Measurements from ENCODE around the gene PHYHD1. TPM values are rescaled to one million over a fixed set of nuclear protein-coding genes. Genes with fewer than 3 reads are reported as not detected.

PHYHD1 gene
- total and polyA plus RNA-seq, 2 of the 13 experiments (the other 11 are each of a cell fraction or from before 2014, with no cell fraction given) = 10.6 to 25.3 TPM

- TF ChIP-seq AFF4 (CRISPR knock-in tag; IDR thresholded peaks at IDR 0.05) = no peak
- no peak for TF ChIP-seq NAIF1 (CRISPR knock-in tag; IDR thresholded peaks at IDR 0.05; ENCODE audit: borderline replicate concordance)
- TF ChIP-seq, protein P1, sequence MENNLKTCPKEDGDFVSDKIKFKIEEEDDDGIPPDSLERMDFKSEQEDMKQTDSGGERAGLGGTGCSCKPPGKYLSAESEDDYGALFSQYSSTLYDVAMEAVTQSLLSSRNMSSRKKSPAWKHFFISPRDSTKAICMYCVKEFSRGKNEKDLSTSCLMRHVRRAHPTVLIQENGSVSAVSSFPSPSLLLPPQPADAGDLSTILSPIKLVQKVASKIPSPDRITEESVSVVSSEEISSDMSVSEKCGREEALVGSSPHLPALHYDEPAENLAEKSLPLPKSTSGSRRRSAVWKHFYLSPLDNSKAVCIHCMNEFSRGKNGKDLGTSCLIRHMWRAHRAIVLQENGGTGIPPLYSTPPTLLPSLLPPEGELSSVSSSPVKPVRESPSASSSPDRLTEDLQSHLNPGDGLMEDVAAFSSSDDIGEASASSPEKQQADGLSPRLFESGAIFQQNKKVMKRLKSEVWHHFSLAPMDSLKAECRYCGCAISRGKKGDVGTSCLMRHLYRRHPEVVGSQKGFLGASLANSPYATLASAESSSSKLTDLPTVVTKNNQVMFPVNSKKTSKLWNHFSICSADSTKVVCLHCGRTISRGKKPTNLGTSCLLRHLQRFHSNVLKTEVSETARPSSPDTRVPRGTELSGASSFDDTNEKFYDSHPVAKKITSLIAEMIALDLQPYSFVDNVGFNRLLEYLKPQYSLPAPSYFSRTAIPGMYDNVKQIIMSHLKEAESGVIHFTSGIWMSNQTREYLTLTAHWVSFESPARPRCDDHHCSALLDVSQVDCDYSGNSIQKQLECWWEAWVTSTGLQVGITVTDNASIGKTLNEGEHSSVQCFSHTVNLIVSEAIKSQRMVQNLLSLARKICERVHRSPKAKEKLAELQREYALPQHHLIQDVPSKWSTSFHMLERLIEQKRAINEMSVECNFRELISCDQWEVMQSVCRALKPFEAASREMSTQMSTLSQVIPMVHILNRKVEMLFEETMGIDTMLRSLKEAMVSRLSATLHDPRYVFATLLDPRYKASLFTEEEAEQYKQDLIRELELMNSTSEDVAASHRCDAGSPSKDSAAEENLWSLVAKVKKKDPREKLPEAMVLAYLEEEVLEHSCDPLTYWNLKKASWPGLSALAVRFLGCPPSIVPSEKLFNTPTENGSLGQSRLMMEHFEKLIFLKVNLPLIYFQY (CRISPR knock-in tag; IDR thresholded peaks at IDR 0.05; ENCODE audit: borderline replicate concordance) = 0 out of 2 replicates have a peak, but pooled peaks have one; percentile 19
- peak; percentile 17; the same call in 1 of the 2 replicates for TF ChIP-seq ZNF264 (CRISPR knock-in tag; IDR thresholded peaks at IDR 0.05)
- TF ChIP-seq, protein P2, sequence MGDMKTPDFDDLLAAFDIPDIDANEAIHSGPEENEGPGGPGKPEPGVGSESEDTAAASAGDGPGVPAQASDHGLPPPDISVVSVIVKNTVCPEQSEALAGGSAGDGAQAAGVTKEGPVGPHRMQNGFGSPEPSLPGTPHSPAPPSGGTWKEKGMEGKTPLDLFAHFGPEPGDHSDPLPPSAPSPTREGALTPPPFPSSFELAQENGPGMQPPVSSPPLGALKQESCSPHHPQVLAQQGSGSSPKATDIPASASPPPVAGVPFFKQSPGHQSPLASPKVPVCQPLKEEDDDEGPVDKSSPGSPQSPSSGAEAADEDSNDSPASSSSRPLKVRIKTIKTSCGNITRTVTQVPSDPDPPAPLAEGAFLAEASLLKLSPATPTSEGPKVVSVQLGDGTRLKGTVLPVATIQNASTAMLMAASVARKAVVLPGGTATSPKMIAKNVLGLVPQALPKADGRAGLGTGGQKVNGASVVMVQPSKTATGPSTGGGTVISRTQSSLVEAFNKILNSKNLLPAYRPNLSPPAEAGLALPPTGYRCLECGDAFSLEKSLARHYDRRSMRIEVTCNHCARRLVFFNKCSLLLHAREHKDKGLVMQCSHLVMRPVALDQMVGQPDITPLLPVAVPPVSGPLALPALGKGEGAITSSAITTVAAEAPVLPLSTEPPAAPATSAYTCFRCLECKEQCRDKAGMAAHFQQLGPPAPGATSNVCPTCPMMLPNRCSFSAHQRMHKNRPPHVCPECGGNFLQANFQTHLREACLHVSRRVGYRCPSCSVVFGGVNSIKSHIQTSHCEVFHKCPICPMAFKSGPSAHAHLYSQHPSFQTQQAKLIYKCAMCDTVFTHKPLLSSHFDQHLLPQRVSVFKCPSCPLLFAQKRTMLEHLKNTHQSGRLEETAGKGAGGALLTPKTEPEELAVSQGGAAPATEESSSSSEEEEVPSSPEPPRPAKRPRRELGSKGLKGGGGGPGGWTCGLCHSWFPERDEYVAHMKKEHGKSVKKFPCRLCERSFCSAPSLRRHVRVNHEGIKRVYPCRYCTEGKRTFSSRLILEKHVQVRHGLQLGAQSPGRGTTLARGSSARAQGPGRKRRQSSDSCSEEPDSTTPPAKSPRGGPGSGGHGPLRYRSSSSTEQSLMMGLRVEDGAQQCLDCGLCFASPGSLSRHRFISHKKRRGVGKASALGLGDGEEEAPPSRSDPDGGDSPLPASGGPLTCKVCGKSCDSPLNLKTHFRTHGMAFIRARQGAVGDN (CRISPR knock-in tag; IDR thresholded peaks at IDR 0.05) = peak; percentile 100
- TF ChIP-seq PHB2 (IDR thresholded peaks at IDR 0.05; ENCODE audit: partially characterized antibody) = no peak
- no peak for TF ChIP-seq SUZ12 (IDR thresholded peaks at IDR 0.05; ENCODE audit: low read depth, low read length)
- no peak for TF ChIP-seq SAFB2 (CRISPR knock-in tag; IDR thresholded peaks at IDR 0.05; ENCODE audit: borderline replicate concordance, low read depth)
- TF ChIP-seq ZNF780A (CRISPR knock-in tag; IDR thresholded peaks at IDR 0.05) = no peak
- TF ChIP-seq ZNF30 (CRISPR knock-in tag; IDR thresholded peaks at IDR 0.05) = no peak
- TF ChIP-seq NR2F6 (IDR thresholded peaks at IDR 0.05) = peak; percentile 24; the same call in 1 of the 2 replicates
- TF ChIP-seq NR2F6 (CRISPR knock-in tag; IDR thresholded peaks at IDR 0.05) = peak; percentile 59; the same call in 1 of the 2 replicates
- TF ChIP-seq ZNF605 (CRISPR knock-in tag; IDR thresholded peaks at IDR 0.05) = 0 out of 2 replicates have a peak, but pooled peaks have one; percentile 40
- TF ChIP-seq, protein P3, sequence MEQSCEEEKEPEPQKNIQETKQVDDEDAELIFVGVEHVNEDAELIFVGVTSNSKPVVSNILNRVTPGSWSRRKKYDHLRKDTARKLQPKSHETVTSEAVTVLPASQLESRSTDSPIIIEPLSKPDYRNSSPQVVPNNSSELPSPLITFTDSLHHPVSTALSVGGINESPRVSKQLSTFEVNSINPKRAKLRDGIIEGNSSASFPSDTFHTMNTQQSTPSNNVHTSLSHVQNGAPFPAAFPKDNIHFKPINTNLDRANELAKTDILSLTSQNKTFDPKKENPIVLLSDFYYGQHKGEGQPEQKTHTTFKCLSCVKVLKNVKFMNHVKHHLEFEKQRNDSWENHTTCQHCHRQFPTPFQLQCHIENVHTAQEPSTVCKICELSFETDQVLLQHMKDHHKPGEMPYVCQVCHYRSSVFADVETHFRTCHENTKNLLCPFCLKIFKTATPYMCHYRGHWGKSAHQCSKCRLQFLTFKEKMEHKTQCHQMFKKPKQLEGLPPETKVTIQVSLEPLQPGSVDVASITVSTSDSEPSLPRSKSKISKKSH (CRISPR knock-in tag; IDR thresholded peaks at IDR 0.05; ENCODE audit: borderline replicate concordance) = 0 out of 2 replicates have a peak, but pooled peaks have one; percentile 58
- TF ChIP-seq, protein P4, sequence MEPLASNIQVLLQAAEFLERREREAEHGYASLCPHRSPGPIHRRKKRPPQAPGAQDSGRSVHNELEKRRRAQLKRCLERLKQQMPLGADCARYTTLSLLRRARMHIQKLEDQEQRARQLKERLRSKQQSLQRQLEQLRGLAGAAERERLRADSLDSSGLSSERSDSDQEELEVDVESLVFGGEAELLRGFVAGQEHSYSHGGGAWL (CRISPR knock-in tag; IDR thresholded peaks at IDR 0.05) = peak; percentile 60; the same call in 1 of the 2 replicates
Measured at GRCh38 chr9:128917151-128917849, 3.5 kb upstream of the PHYHD1 start (continued).
